OCI-LY1 (cell line): ENCODE results near the gene C2orf74.
"Not testable (repeated sequence)": the region's sequence is repeated elsewhere in the genome, so short reads cannot be mapped to it uniquely, and the experiment has no call there.

Source experiments
- H2AFZ ChIP-seq: fragments of 200-600 bp; sonication (generic), shearing (Covaris generic); 2 replicates; pipeline ENCODE4 v1.6.0; 2014; ENCODE audit warnings: antibody characterized with exemption, mild to moderate bottlenecking, low read length
- H3F3A ChIP-seq: fragments of 200-600 bp; sonication (generic), shearing (Covaris generic); 2 replicates; pipeline ENCODE4 v1.6.0; 2014; ENCODE audit warnings: mild to moderate bottlenecking, antibody characterized with exemption, low read length, moderate library complexity; ENCODE audit not compliant: insufficient read depth
- H3K27ac ChIP-seq: fragments of 200-600 bp; sonication (generic); 2 replicates; pipeline ENCODE4 v1.5.1; 2014; ENCODE audit warnings: low read length, mixed run types, mild to moderate bottlenecking, low read depth; ENCODE audit not compliant: poor library complexity, severe bottlenecking
- H3K27me3 ChIP-seq: fragments of 200-600 bp; sonication (generic); 2 replicates; pipeline ENCODE4 v1.6.0; 2014; ENCODE audit warnings: antibody characterized with exemption, mild to moderate bottlenecking, low read length, moderate library complexity; ENCODE audit not compliant: insufficient read depth
- H3K36me3 ChIP-seq: fragments of 200-600 bp; sonication (generic); 2 replicates; pipeline ENCODE4 v1.6.1; 2014; ENCODE audit warnings: mild to moderate bottlenecking, antibody characterized with exemption, low read length, moderate library complexity, mixed read lengths; ENCODE audit not compliant: insufficient read depth
- H3K4me1 ChIP-seq: fragments of 200-600 bp; sonication (generic); 2 replicates; pipeline ENCODE4 v1.5.1; 2014; ENCODE audit warnings: mild to moderate bottlenecking, low read length, moderate library complexity; ENCODE audit not compliant: insufficient read depth, severe bottlenecking
- H3K4me2 ChIP-seq: fragments of 200-600 bp; sonication (generic), shearing (Covaris generic); 2 replicates; pipeline ENCODE4 v1.6.1; 2014; ENCODE audit warnings: low read length
- H3K4me3 ChIP-seq: fragments of 200-600 bp; sonication (generic); 2 replicates; pipeline ENCODE4 v1.5.1; 2014; ENCODE audit warnings: low read length, low read depth, mild to moderate bottlenecking, mixed read lengths; ENCODE audit not compliant: poor library complexity, severe bottlenecking
- H3K79me2 ChIP-seq: fragments of 200-600 bp; shearing (Covaris generic); 2 replicates; pipeline ENCODE4 v1.6.1; 2016; ENCODE audit warnings: mixed run types, low read length, mixed read lengths; ENCODE audit not compliant: insufficient read depth
- H3K9ac ChIP-seq: fragments of 200-600 bp; sonication (generic), shearing (Covaris generic); 2 replicates; pipeline ENCODE4 v1.6.1; 2014; ENCODE audit warnings: mild to moderate bottlenecking, low read length, mixed read lengths
- H3K9me2 ChIP-seq: fragments of 200-600 bp; sonication (generic), shearing (Covaris generic); 2 replicates; pipeline ENCODE4 v1.6.1; 2014; ENCODE audit warnings: low read depth, mild to moderate bottlenecking, low read length, mixed read lengths
- H3K9me3 ChIP-seq: fragments of 200-600 bp; shearing (Covaris generic); 2 replicates; pipeline ENCODE4 v1.6.1; 2014; ENCODE audit warnings: low read length, mixed read lengths
- H4K20me1 ChIP-seq: fragments of 200-600 bp; sonication (generic), shearing (Covaris generic); 2 replicates; pipeline ENCODE4 v1.6.0; 2016; ENCODE audit warnings: mild to moderate bottlenecking, low read length; ENCODE audit not compliant: insufficient read depth
- EZH2 ChIP-seq: fragments of 200-600 bp; sonication (generic), shearing (Covaris generic); IDR thresholded peaks from 2 replicates; pipeline ENCODE4 v1.8.0; 2017; ENCODE audit warnings: borderline replicate concordance, mixed run types, mild to moderate bottlenecking, antibody characterized with exemption, low read length, moderate library complexity, mixed read lengths
- TF ChIP-seq, protein P1 (sequence below): fragments of 200-600 bp; sonication (generic), shearing (Covaris generic); IDR thresholded peaks from 2 replicates; pipeline ENCODE4 v1.5.1; 2017; ENCODE audit warnings: mild to moderate bottlenecking, antibody characterized with exemption, low read length, moderate library complexity, mixed read lengths

C2orf74 gene

DNA sequence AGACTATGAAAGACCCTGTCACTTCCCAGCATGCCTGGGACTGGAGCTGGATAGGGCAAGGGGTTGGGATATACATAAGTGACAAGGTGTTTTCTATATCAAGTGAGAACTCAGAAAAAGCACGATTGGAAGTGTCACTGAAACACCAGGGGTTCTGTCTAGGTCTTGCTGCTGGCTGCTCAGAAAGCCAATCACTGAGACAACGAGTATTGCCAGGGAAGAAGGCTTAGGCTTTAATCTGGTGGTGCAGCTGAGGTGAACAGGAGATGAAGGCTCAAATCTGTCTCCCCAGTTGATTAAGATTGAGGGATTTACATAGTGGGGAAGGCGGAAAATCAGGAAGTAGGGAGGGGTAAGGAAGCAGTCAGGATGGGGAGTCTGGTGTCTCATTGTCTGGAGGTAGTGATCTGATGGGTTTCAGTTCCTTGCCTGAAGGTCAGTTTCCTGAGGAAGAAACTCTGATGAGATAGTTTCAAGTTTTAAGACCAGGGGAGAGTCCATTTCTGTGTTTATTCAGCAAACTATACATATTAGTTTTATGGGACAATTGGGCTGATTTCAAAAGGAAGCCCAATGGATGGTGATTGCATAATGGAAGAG lies 3.5 kb upstream of the C2orf74 start:
- Histone ChIP-seq H3K4me3 (no peak overlapping the region), H3K27ac (no peak overlapping the region), H3K9ac (no peak overlapping the region), H3K9me3 (peaks cover 4% of the 10 kb centered on the region; the same call in 1 of the 2 replicates), H3K27me3 (no peaks in the 10 kb centered on the region), H3F3A (no peaks in the 10 kb centered on the region), H4K20me1 (no peaks in the 10 kb centered on the region), H3K4me1 (no peaks in the 10 kb centered on the region), H2AFZ (no peak overlapping the region), H3K36me3 (peaks cover 37% of the 10 kb centered on the region), H3K9me2 (no peaks in the 10 kb centered on the region), H3K79me2 (no peaks in the 10 kb centered on the region), H3K4me2 (no peak overlapping the region)
- no peak for TF ChIP-seq EZH2
- TF ChIP-seq, protein P1, sequence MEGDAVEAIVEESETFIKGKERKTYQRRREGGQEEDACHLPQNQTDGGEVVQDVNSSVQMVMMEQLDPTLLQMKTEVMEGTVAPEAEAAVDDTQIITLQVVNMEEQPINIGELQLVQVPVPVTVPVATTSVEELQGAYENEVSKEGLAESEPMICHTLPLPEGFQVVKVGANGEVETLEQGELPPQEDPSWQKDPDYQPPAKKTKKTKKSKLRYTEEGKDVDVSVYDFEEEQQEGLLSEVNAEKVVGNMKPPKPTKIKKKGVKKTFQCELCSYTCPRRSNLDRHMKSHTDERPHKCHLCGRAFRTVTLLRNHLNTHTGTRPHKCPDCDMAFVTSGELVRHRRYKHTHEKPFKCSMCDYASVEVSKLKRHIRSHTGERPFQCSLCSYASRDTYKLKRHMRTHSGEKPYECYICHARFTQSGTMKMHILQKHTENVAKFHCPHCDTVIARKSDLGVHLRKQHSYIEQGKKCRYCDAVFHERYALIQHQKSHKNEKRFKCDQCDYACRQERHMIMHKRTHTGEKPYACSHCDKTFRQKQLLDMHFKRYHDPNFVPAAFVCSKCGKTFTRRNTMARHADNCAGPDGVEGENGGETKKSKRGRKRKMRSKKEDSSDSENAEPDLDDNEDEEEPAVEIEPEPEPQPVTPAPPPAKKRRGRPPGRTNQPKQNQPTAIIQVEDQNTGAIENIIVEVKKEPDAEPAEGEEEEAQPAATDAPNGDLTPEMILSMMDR, result no peak

DNA sequence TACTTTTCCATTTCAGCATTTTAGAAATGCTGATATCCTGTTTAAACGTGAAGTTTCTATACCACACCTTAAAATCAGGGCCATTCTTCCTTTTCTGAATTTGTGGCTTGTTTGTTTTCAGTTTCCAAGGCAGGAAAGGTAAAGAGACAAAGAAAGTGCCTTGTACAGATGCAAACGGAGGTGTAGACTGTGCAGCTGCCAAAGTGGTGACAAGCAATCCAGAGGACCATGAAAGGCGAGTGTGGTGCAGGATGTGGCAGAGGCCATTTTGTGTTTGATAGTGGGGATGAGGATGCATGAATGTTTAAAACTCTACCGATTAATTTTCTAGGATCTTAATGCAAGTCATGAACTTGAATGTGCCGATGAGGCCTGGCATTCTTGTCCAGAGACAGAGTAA lies 733 bp downstream of the C2orf74 start:
- Histone ChIP-seq H3K9me3 (peaks cover 4% of the 10 kb centered on the region; the same call in 1 of the 2 replicates), H3K27me3 (no peaks in the 10 kb centered on the region), H3F3A (no peaks in the 10 kb centered on the region), H3K27ac (no peak overlapping the region), H3K4me2 (no peak overlapping the region), H3K9me2 (no peaks in the 10 kb centered on the region), H3K9ac (no peak overlapping the region), H3K79me2 (no peaks in the 10 kb centered on the region), H3K4me3 (no peak overlapping the region), H2AFZ (no peak overlapping the region), H4K20me1 (no peaks in the 10 kb centered on the region), H3K36me3 (peaks cover 56% of the 10 kb centered on the region), H3K4me1 (no peaks in the 10 kb centered on the region)
- TF ChIP-seq, protein P1, result no peak
- no peak for TF ChIP-seq EZH2

DNA sequence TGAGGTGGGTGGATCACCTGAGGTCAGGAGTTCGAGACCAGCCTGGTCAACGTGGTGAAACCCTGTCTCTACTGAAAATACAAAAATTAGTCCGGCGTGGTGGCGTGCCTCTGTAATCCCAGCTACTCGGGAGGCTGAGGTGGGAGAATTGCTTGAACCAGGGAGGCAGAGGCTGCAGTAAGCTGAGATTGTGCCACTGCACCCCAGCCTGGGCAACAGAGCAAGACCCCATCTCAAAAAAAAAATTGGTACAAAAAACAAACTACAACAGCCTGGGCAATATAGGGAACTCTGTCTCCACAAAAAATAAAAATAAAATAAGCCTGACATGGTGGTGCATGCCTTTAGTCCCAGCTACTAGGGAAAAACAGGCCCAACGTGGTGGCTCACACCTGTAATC lies 3.1 kb downstream of the C2orf74 start:
- H3K4me1 ChIP-seq, H3F3A ChIP-seq, H3K9me2 ChIP-seq, H3K27ac ChIP-seq, H3K9me3 ChIP-seq, H3K27me3 ChIP-seq, H3K4me2 ChIP-seq, H3K79me2 ChIP-seq, H4K20me1 ChIP-seq, H3K4me3 ChIP-seq, H3K9ac ChIP-seq, H2AFZ ChIP-seq: not testable (repeated sequence)
- peaks cover 42% of the 10 kb centered on the region for H3K36me3 ChIP-seq

DNA sequence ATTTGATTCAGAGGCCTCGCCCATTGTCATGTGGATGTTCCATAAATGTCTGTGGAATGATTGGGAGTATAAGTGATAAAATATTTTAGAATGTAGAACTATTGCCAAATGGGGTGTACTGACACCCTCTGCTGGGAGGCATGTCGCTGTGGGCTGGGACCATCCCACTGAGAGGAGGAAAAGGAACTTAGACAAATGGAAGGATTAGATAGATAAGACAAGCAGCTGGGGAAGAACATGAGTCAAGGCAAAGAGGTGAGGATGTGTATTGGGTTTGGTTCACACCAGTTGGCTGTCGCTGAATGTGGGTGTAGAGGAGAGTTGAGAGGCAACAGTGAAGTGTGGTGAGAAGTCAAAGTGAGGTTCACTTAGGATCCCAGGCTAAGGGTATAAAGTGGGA lies 4.0 kb downstream of the C2orf74 start:
- no peak for TF ChIP-seq EZH2
- TF ChIP-seq, protein P1, result no peak
- H3K4me1 ChIP-seq, result no peaks in the 10 kb centered on the region
- no peak overlapping the region for H2AFZ ChIP-seq
- H3K4me3 ChIP-seq, result no peak overlapping the region
- no peaks in the 10 kb centered on the region for H3F3A ChIP-seq
- H3K4me2 ChIP-seq, result no peak overlapping the region
- no peaks in the 10 kb centered on the region for H3K9me2 ChIP-seq
- no peak overlapping the region for H3K9ac ChIP-seq
- H3K79me2 ChIP-seq, result no peaks in the 10 kb centered on the region
- no peak overlapping the region for H3K27ac ChIP-seq
- peaks cover 38% of the 10 kb centered on the region for H3K36me3 ChIP-seq
- H4K20me1 ChIP-seq, result no peaks in the 10 kb centered on the region
- no peaks in the 10 kb centered on the region for H3K9me3 ChIP-seq
- H3K27me3 ChIP-seq, result no peaks in the 10 kb centered on the region
